Mesothelial cell of epicardium (in vitro differentiated cells): ENCODE measurements around the gene GOLGB1. TPM values are rescaled to one million over a fixed set of nuclear protein-coding genes. Genes with fewer than 3 reads are reported as not detected.
A peak's percentile ranks its signal among the peaks of the same experiment; 100 is the strongest.

Experiments used
- DNase-seq, 2 experiments: peaks; one replicate each; pipeline ENCODE4 v3.0.0; 2021; ENCODE audit warnings: low spot score in 2 of 2; ENCODE audit not compliant: unreplicated experiment in 2 of 2
- H3K27ac Mint-ChIP-seq: 2 replicates; pipeline ENCODE4 v1.8.0; 2021; ENCODE audit warnings: mixed read lengths
- H3K27me3 Mint-ChIP-seq: 2 replicates; pipeline ENCODE4 v1.8.0; 2021; ENCODE audit warnings: low read depth, mixed read lengths
- H3K36me3 Mint-ChIP-seq: 2 replicates; pipeline ENCODE4 v1.8.0; 2021; ENCODE audit warnings: mixed read lengths
- H3K4me1 Mint-ChIP-seq: 2 replicates; pipeline ENCODE4 v1.8.0; 2021; ENCODE audit warnings: mixed read lengths
- H3K4me3 Mint-ChIP-seq: 2 replicates; pipeline ENCODE4 v1.8.0; 2021; ENCODE audit warnings: mild to moderate bottlenecking, moderate library complexity, mixed read lengths
- H3K9me3 Mint-ChIP-seq: 2 replicates; pipeline ENCODE4 v1.8.0; 2021; ENCODE audit warnings: mixed read lengths
- total RNA-seq: library from RNA; stranded (reverse); gene quantifications from 3 replicates; pipeline ENCODE4 v1.2.1, GENCODE V29; 2021
- TF ChIP-seq, protein P1 (sequence below): fragments of 200-600 bp; sonication (generic); IDR thresholded peaks from one replicate; pipeline ENCODE4 v1.5.0; 2021; ENCODE audit warnings: antibody characterized with exemption; ENCODE audit not compliant: unreplicated experiment

GOLGB1 gene
- total RNA-seq, 1 donor from 2014 or later, result 79.4 TPM

- Mint-ChIP-seq H3K4me3 (no peak overlapping the region), H3K9me3 (no peaks in the 10 kb centered on the region), H3K27me3 (no peaks in the 10 kb centered on the region), H3K4me1 (no peaks in the 10 kb centered on the region), H3K27ac (no peak overlapping the region), H3K36me3 (peaks cover 51% of the 10 kb centered on the region)
- DNase-seq, result no peak
- TF ChIP-seq, protein P1, sequence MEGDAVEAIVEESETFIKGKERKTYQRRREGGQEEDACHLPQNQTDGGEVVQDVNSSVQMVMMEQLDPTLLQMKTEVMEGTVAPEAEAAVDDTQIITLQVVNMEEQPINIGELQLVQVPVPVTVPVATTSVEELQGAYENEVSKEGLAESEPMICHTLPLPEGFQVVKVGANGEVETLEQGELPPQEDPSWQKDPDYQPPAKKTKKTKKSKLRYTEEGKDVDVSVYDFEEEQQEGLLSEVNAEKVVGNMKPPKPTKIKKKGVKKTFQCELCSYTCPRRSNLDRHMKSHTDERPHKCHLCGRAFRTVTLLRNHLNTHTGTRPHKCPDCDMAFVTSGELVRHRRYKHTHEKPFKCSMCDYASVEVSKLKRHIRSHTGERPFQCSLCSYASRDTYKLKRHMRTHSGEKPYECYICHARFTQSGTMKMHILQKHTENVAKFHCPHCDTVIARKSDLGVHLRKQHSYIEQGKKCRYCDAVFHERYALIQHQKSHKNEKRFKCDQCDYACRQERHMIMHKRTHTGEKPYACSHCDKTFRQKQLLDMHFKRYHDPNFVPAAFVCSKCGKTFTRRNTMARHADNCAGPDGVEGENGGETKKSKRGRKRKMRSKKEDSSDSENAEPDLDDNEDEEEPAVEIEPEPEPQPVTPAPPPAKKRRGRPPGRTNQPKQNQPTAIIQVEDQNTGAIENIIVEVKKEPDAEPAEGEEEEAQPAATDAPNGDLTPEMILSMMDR, result no peak
Observed at GRCh38 chr3:121670676-121671075, 78.9 kb downstream of the GOLGB1 start.

DNA sequence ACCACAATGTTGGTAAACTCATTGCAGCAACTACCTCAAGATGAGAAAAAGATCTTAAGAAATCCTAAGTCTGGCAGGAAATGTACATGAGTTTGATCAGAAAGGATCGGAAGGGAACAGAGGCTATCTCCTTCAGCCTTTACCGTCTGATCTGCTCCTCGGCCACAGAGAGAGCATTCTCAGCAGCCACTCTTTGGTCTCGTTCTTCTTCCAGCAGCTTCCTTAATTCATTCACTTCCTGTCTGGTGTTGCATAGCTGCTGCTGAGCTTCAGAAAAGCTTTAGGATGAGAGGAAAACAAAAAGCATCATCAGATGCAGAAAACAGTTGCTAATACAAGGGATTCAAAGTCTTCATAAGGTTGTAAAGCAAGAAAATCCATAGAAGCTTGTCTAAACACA lies 82.2 kb downstream of the GOLGB1 start:
- Mint-ChIP-seq H3K36me3 (peaks cover 49% of the 10 kb centered on the region), H3K9me3 (no peaks in the 10 kb centered on the region), H3K4me3 (no peak overlapping the region), H3K27me3 (no peaks in the 10 kb centered on the region), H3K27ac (no peak overlapping the region), H3K4me1 (no peaks in the 10 kb centered on the region)
- DNase-seq, result no peak
- TF ChIP-seq, protein P1, result no peak

GRCh38 chr3:121665488-121665887 lies 84.1 kb downstream of the GOLGB1 start:
- no peak overlapping the region for H3K27ac Mint-ChIP-seq
- TF ChIP-seq, protein P1, result no peak
- no peaks in the 10 kb centered on the region for H3K27me3 Mint-ChIP-seq
- no peak for DNase-seq
- H3K36me3 Mint-ChIP-seq, result peaks cover 43% of the 10 kb centered on the region
- H3K9me3 Mint-ChIP-seq, result no peaks in the 10 kb centered on the region
- no peak overlapping the region for H3K4me3 Mint-ChIP-seq
- H3K4me1 Mint-ChIP-seq, result peaks cover 8% of the 10 kb centered on the region

DNA sequence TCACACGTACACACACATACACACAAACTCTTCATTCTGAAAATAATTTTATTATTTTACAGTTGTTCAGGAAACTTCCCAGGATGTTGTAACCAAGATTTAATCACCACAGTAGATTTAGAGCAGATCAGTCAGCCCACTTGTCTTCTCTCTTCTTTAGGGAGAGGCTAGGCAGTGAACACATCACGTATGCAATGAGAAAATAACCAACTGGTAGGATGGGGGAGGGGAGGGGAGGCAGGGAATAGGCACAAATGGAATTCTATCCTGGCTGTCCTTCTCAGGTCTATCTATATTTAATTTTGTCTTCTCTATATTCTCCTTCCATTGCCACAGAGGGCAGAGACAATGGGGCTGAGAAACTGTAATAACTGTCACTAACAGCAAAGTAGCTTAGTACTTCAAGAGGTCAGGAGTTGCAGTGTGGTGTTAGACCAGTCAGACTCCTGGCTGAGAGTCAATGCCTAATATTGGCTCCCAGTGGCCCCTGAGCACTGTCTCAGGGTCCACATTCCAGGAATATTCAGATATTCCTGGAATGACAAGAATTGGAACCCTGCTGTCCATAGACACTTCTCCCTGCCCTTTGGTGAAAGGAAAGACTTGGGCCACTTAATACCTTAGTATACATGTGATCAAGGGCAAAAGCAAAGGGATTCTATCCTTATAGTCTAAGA lies 86.2 kb downstream of the GOLGB1 start:
- peaks cover 16% of the 10 kb centered on the region for H3K4me1 Mint-ChIP-seq
- no peak overlapping the region for H3K27ac Mint-ChIP-seq
- TF ChIP-seq, protein P1, result no peak
- H3K27me3 Mint-ChIP-seq, result no peaks in the 10 kb centered on the region
- no peak overlapping the region for H3K4me3 Mint-ChIP-seq
- H3K9me3 Mint-ChIP-seq, result no peaks in the 10 kb centered on the region
- DNase-seq, result no peak
- H3K36me3 Mint-ChIP-seq, result peaks cover 32% of the 10 kb centered on the region

DNA sequence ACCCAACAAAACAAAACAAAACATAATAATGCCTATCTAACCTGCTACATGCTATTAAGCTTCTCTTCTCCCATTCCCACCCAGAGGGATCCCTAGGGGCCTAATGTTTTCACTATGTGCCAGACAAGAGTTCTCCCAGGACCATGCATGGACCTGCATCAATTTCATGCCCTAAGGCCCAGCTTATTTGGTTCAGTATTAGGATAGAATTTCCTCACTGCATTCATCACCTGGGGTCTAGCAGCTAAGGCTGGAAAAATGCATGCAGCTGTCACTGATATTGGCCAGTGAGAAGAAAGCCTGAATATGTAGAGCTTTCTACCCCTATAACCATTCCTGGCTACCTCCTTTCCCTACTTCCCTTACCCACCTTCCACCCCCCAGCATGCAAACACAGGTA lies 86.8 kb downstream of the GOLGB1 start:
- no peak for DNase-seq
- Mint-ChIP-seq H3K27ac (no peak overlapping the region), H3K4me3 (no peak overlapping the region), H3K27me3 (no peaks in the 10 kb centered on the region), H3K36me3 (peaks cover 32% of the 10 kb centered on the region), H3K4me1 (peaks cover 19% of the 10 kb centered on the region), H3K9me3 (no peaks in the 10 kb centered on the region)
- TF ChIP-seq, protein P1, result no peak

- Mint-ChIP-seq H3K9me3 (no peaks in the 10 kb centered on the region), H3K27ac (peak overlapping the region; percentile 41), H3K4me3 (no peak overlapping the region), H3K4me1 (peaks cover 19% of the 10 kb centered on the region), H3K36me3 (peaks cover 26% of the 10 kb centered on the region), H3K27me3 (no peaks in the 10 kb centered on the region)
- TF ChIP-seq, protein P1, result no peak
- no peak for DNase-seq
Observed at GRCh38 chr3:121661376-121661775, 88.2 kb downstream of the GOLGB1 start.
